GM18951 (cell line): ENCODE results near the gene KRTAP10-6.
"Not testable (repeated sequence)": the region's sequence is repeated elsewhere in the genome, so short reads cannot be mapped to it uniquely, and the experiment has no call there.

Source experiments
- POLR2A ChIP-seq: IDR thresholded peaks from 4 replicates; pipeline ENCODE4 v1.6.1; 2011; ENCODE audit warnings: mild to moderate bottlenecking; ENCODE audit not compliant: insufficient read length, insufficient read depth; ENCODE audit errors: extremely low read depth
- in situ Hi-C: fragments of 300-500 bp; cut with MboI; formaldehyde crosslinking; loops from one replicate; pipeline ENCODE4 v1.12.0; 2022; ENCODE audit warnings: low sequenced_read_pairs, mixed read lengths, inconsistent platforms; ENCODE audit not compliant: unreplicated experiment

Gene KRTAP10-6

GRCh38 chr21:44599264-44600029 is 7.1 kb upstream of the KRTAP10-6 start:
- in situ Hi-C loops = no loop called here
- TF ChIP-seq POLR2A = no peak

- in situ Hi-C loops = no loop called here
- no peak for TF ChIP-seq POLR2A
Observed at GRCh38 chr21:44598061-44598460, 5.8 kb upstream of the KRTAP10-6 start.

- in situ Hi-C loops = no loop called here
- no peak for TF ChIP-seq POLR2A
Observed at GRCh38 chr21:44596068-44596725, 3.9 kb upstream of the KRTAP10-6 start.

GRCh38 chr21:44595524-44595923 is 3.2 kb upstream of the KRTAP10-6 start:
- no peak for TF ChIP-seq POLR2A
- in situ Hi-C loops = no loop called here

- in situ Hi-C loops = no loop called here
- TF ChIP-seq POLR2A = no peak
Observed at GRCh38 chr21:44594406-44594916, 2.2 kb upstream of the KRTAP10-6 start.

GRCh38 chr21:44593598-44594405 is 1.5 kb upstream of the KRTAP10-6 start:
- no peak for TF ChIP-seq POLR2A
- in situ Hi-C loops = no loop called here

GRCh38 chr21:44591801-44592130 is 539 bp downstream of the KRTAP10-6 start:
- in situ Hi-C loops = not testable (repeated sequence)

GRCh38 chr21:44590897-44591800 is 1.2 kb downstream of the KRTAP10-6 start:
- in situ Hi-C loops = not testable (repeated sequence)

GRCh38 chr21:44590311-44590721 is 2.0 kb downstream of the KRTAP10-6 start:
- in situ Hi-C loops = no loop called here
- no peak for TF ChIP-seq POLR2A

- no peak for TF ChIP-seq POLR2A
- in situ Hi-C loops = no loop called here
Observed at GRCh38 chr21:44589586-44590305, 2.6 kb downstream of the KRTAP10-6 start.

GRCh38 chr21:44589094-44589493 is 3.2 kb downstream of the KRTAP10-6 start:
- no peak for TF ChIP-seq POLR2A
- in situ Hi-C loops = no loop called here

GRCh38 chr21:44585892-44586291 is 6.4 kb downstream of the KRTAP10-6 start:
- in situ Hi-C loops = no loop called here
- TF ChIP-seq POLR2A = no peak
